ENCODE data around the gene SERPINB7.
A peak's percentile ranks its signal among the peaks of the same experiment; 100 is the strongest.

SERPINB7 gene

DNA sequence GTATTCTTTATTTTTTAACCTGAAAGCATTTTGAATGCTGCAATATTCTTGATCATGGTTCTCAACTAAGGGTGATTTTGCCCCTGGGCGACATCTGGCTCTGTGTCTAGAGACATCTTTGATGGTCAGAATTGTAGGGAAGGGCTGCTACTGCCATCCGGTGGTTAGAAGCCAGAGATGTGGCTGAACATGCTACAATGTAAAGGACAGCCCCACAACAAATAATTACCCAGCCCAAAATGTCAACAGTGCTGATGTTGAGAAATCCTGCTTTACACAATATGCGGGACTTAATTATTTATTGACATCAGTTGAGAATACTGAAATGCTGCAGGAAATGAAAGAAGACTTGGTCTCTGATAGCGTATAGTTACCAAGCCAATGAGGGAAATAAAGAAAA lies 74.8 kb downstream of the SERPINB7 start:
- peak; percentile 39 for DNase-seq

DNA sequence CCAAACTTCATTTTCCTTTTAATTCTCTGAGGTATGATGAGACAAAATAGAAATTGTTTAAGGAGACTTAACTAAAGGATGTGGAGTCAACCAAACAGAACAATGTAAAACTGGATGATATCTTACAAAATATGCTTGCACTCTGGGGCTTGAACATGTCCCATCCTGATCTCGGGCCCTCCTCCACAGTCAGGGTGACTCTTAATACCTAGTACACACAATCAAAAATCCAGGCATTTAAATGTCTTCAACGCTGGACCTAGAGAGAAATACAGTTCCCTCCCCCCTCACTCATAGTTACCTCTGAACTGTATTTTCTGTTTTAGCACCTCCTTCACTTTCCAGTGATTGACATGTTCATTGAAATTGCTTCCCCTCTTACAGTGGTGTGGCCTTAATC lies 75.4 kb downstream of the SERPINB7 start:
- DNase-seq: no peak

All from NCI-H1105 (cell line).